ENCODE measurements around the gene IL23R.

- TF ChIP-seq YY1 (IDR thresholded peaks at IDR 0.05; ENCODE audit: insufficient read depth, insufficient read length) (no peak), ZNF274 (IDR thresholded peaks at IDR 0.05; ENCODE audit: low read depth, low read length) (no peak)
Measured at GRCh38 chr1:67120855-67121619, 45.2 kb upstream of the IL23R start.

All from NT2/D1 (cell line).